Esophagus muscularis mucosa (tissue), 4 donors: ENCODE measurements around the gene HINFP. TPM values are rescaled to one million over a fixed set of nuclear protein-coding genes. Genes with fewer than 3 reads are reported as not detected.
A peak's percentile ranks its signal among the peaks of the same experiment; 100 is the strongest.
"Not testable (repeated sequence)": the region's sequence is repeated elsewhere in the genome, so short reads cannot be mapped to it uniquely, and the experiment has no call there.

ENCODE experiments used
- DNase-seq: peaks from one replicate; pipeline ENCODE4 v3.0.0-alpha.2; 2017; ENCODE audit errors: extremely low spot score
- H3K27ac ChIP-seq, 4 donors: fragments of 200-600 bp; sonication (generic); replicated peaks in 1 of 4; 1 replicate in 3 of 4; 2 replicates in 1 of 4; pipeline ENCODE4 v1.5.1; 2016 to 2019; ENCODE audit warnings: mild to moderate bottlenecking in 1 of 4
- H3K27me3 ChIP-seq, 4 donors: fragments of 200-600 bp; sonication (generic); one replicate each; pipeline versions ENCODE4 v1.5.1 to v1.6.0; 2016 to 2019
- H3K36me3 ChIP-seq, 4 donors: fragments of 200-600 bp; sonication (generic); one replicate each; pipeline ENCODE4 v1.5.1; 2016 to 2019
- H3K4me1 ChIP-seq, 4 donors: fragments of 200-600 bp; sonication (generic); one replicate each; pipeline ENCODE4 v1.5.1; 2016 to 2019
- H3K4me3 ChIP-seq, 4 donors: fragments of 200-600 bp; sonication (generic); 1 replicate in 2 of 4; 2 replicates in 2 of 4; pipeline ENCODE4 v1.5.1; 2016 to 2019; ENCODE audit warnings: mild to moderate bottlenecking in 4 of 4, moderate library complexity in 1 of 4
- H3K9me3 ChIP-seq, 4 donors: fragments of 200-600 bp; sonication (generic); 1 replicate in 3 of 4; 2 replicates in 1 of 4; pipeline ENCODE4 v1.5.1; 2016 to 2019
- CTCF ChIP-seq, 3 experiments: fragments of 200-600 bp in 2 of 3; fragments of 450-650 bp in 1 of 3; sonication (generic) in 2 of 3; IDR thresholded peaks; one replicate each; pipeline ENCODE4 v1.5.1; 2017 to 2019; ENCODE audit warnings: antibody characterized with exemption in 3 of 3, mild to moderate bottlenecking in 2 of 3, moderate library complexity in 1 of 3
- EP300 ChIP-seq: sonication (generic); formaldehyde crosslinking; IDR thresholded peaks from one replicate; pipeline ENCODE4 v1.6.1; 2017; ENCODE audit warnings: antibody characterized with exemption
- POLR2A ChIP-seq: fragments of 450-650 bp; IDR thresholded peaks from one replicate; pipeline ENCODE4 v1.6.1; 2017; ENCODE audit warnings: antibody characterized with exemption, moderate library complexity, mild to moderate bottlenecking, low read depth
- POLR2AphosphoS5 ChIP-seq, 2 donors: sonication (generic); formaldehyde crosslinking; IDR thresholded peaks; one replicate each; pipeline ENCODE4 v1.6.1; 2017; ENCODE audit warnings: antibody characterized with exemption in 2 of 2
- WGBS: methylation state at CpG from one replicate; pipeline ENCODE4 v1.1.5; 2018; 5-methylcytosine and 5-hydroxymethylcytosine counted together
- intact Hi-C: fragments of 100-400 bp; cut with DNase I; formaldehyde crosslinking; loops from one replicate; pipeline ENCODE4 v1.15.1; 2023
- total RNA-seq, 4 donors: library from RNA; depleted of rRNA; stranded (reverse); fragments of >200 nt; gene quantifications; one replicate each; pipeline versions ENCODE4 v1.1.0 to v1.2.1, GENCODE V29; 2016

Gene HINFP
- total RNA-seq, 4 donors from 2014 or later = 22.8 to 30.8 (median 26.4) TPM

GRCh38 chr11:119101759-119102423, 19.5 kb upstream of the HINFP start, which contains the start of gene DPAGT1:
DPAGT1 (minus strand) TSS chr11:119101853; CDS start chr11:119101655, 198 bp downstream.
- Histone ChIP-seq H3K27ac (peak within 1 kb of the TSS; percentile 84 to 93 (median 88)), H3K4me1 (peaks cover 38 to 45% (median 40%) of the 10 kb centered on the region in 4 donors), H3K27me3 (no peaks in the 10 kb centered on the region), H3K36me3 (peaks cover 8 to 21% (median 16%) of the 10 kb centered on the region in 4 donors), H3K9me3 (no peaks in the 10 kb centered on the region), H3K4me3 (peak within 1 kb of the TSS; percentile 77 to 80 (median 78))
- TF ChIP-seq EP300 (no peak), CTCF (IDR thresholded peaks at IDR 0.05) (peak in 1 of 3 experiments; percentile 2), POLR2AphosphoS5 (IDR thresholded peaks at IDR 0.05) (peak; percentile 72 to 80), POLR2A (no peak)
- intact Hi-C loops = no loop called here
- WGBS = under 1% methylated on average over 32 of the region's 32 CpGs
- DNase-seq = peak; percentile 97

GRCh38 chr11:119103161-119103664, 18.2 kb upstream of the HINFP start:
- intact Hi-C loops, H3K36me3 ChIP-seq: not testable (repeated sequence)
- 84% methylated on average over 18 of the region's 18 CpGs for WGBS

GRCh38 chr11:119103793-119104192, 17.6 kb upstream of the HINFP start:
- TF ChIP-seq POLR2AphosphoS5 (IDR thresholded peaks at IDR 0.05) = no peak
- TF ChIP-seq CTCF (IDR thresholded peaks at IDR 0.05) = no peak
- no peak for TF ChIP-seq EP300
- TF ChIP-seq POLR2A = no peak
- H3K4me1 ChIP-seq = peaks cover 46 to 59% (median 51%) of the 10 kb centered on the region in 4 donors
- peaks cover 0 to 2% (median 1%) of the 10 kb centered on the region in 4 donors for H3K36me3 ChIP-seq
- DNase-seq = no peak
- intact Hi-C loops = no loop called here
- 58% methylated on average over 4 of the region's 4 CpGs for WGBS
- H3K27ac ChIP-seq = peak overlapping the region; percentile 84 to 93 (median 88)
- no peaks in the 10 kb centered on the region for H3K9me3 ChIP-seq
- no peaks in the 10 kb centered on the region for H3K27me3 ChIP-seq
- H3K4me3 ChIP-seq = no peak overlapping the region

More at GRCh38 chr11:119103161-119103664, 18.2 kb upstream of the HINFP start:
- peak overlapping the region; percentile 77 to 80 (median 78) for H3K4me3 ChIP-seq
- not testable (repeated sequence) for H3K27me3 ChIP-seq, H3K9me3 ChIP-seq, DNase-seq
- peaks cover 40 to 53% (median 46%) of the 10 kb centered on the region in 4 donors for H3K4me1 ChIP-seq
- peak overlapping the region; percentile 84 to 93 (median 88) for H3K27ac ChIP-seq

GRCh38 chr11:119106564-119107537, 14.5 kb upstream of the HINFP start, which contains the start of gene C2CD2L:
C2CD2L (plus strand) TSS chr11:119107344; CDS start chr11:119107742, 398 bp downstream.
- H3K27me3 ChIP-seq = no peaks in the 10 kb centered on the region
- intact Hi-C loops = no loop called here
- peak; percentile 96 for DNase-seq

More at GRCh38 chr11:119106564-119107537, 14.5 kb upstream of the HINFP start, which contains the start of gene C2CD2L:
- peaks cover 35 to 55% (median 50%) of the 10 kb centered on the region in 4 donors for H3K4me1 ChIP-seq
- TF ChIP-seq POLR2AphosphoS5 (IDR thresholded peaks at IDR 0.05) = peak; percentile 81 to 82
- TF ChIP-seq CTCF (IDR thresholded peaks at IDR 0.05) = peak in 1 of 3 experiments; percentile 13
- no peak for TF ChIP-seq POLR2A
- no peak for TF ChIP-seq EP300
- WGBS = 1% methylated on average over 17 of the region's 49 CpGs
- H3K27ac ChIP-seq = peak within 1 kb of the TSS; percentile 81 to 90 (median 86)
- peaks cover 8 to 16% (median 16%) of the 10 kb centered on the region in 4 donors for H3K36me3 ChIP-seq
- peak within 1 kb of the TSS; percentile 86 to 99 (median 98) for H3K4me3 ChIP-seq
- no peaks in the 10 kb centered on the region for H3K9me3 ChIP-seq
